ENCODE measurements around the gene CLPTM1. TPM values are rescaled to one million over a fixed set of nuclear protein-coding genes. Genes with fewer than 3 reads are reported as not detected.

The CLPTM1 gene, protein sequence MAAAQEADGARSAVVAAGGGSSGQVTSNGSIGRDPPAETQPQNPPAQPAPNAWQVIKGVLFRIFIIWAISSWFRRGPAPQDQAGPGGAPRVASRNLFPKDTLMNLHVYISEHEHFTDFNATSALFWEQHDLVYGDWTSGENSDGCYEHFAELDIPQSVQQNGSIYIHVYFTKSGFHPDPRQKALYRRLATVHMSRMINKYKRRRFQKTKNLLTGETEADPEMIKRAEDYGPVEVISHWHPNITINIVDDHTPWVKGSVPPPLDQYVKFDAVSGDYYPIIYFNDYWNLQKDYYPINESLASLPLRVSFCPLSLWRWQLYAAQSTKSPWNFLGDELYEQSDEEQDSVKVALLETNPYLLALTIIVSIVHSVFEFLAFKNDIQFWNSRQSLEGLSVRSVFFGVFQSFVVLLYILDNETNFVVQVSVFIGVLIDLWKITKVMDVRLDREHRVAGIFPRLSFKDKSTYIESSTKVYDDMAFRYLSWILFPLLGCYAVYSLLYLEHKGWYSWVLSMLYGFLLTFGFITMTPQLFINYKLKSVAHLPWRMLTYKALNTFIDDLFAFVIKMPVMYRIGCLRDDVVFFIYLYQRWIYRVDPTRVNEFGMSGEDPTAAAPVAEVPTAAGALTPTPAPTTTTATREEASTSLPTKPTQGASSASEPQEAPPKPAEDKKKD
- 94.4 and 100 TPM in 2 replicates for polyA plus RNA-seq (2013)

DNA sequence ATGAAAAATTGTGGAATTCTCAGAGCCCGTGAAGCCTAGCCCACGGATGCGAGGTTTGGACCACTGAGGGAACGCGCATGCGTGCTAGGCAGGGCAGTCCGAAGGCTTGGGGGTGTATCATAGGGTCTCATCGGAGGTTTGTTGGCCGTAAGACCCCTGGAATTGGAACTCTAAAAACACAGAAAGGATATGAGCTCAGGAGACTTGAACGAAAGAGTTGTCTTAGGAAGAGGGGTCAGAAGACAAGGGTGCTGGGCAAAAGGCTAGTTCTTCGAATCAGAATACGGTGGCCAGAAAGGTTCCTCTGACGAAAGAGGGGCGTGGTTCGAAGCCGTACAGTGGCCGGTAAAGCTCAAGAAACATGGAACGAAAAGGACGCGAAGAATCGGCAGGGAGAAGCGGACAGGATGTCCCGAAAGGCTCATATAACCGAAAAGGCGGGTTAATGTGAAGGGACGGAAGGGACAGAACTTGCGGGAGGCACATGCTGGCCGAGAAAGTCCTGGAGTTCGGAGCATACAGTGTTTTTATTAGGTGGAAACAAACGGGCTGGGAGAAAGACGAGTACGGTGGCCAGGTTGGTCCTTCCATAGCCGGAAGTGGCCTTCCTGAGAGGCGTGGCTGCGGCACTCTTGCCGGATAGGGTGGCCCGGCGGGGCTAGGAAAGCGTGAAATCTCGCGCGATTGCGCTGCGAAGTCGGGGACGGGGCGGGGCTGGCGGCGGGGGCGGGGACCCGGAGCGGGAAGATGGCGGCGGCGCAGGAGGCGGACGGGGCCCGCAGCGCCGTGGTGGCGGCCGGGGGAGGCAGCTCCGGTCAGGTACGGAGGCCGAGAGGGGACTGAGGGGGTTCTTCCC, at the start of gene CLPTM1:
TSS of gene CLPTM1 (plus strand) at position 732 of the 856 bp plus-strand sequence. CDS start at position 748, 16 bp downstream.
- H3K9me3 ChIP-seq (ENCODE audit: insufficient read depth, low read depth, low read length): no peaks in the 10 kb centered on the region
- peak within 1 kb of the TSS; percentile 93 for H4K91ac ChIP-seq (ENCODE audit: low read depth, low read length)
- peaks cover 16% of the 10 kb centered on the region for H3K79me2 ChIP-seq (ENCODE audit: control insufficient read depth, insufficient read depth, low read length, poor library complexity)
- H2AK5ac ChIP-seq (ENCODE audit: low read length): peak within 1 kb of the TSS; percentile 92
- peak within 1 kb of the TSS; percentile 92 for H2BK120ac ChIP-seq (ENCODE audit: insufficient read depth, low read length, poor library complexity)
- peak within 1 kb of the TSS; percentile 98 for H3K4ac ChIP-seq (ENCODE audit: low read depth, low read length)
- peak within 1 kb of the TSS; percentile 96 for H2BK5ac ChIP-seq (ENCODE audit: low read depth, low read length, poor library complexity)
- peak within 1 kb of the TSS; percentile 91 for H3K4me2 ChIP-seq (ENCODE audit: low read length)
- H3K18ac ChIP-seq (ENCODE audit: low read length): peak within 1 kb of the TSS; percentile 96
- H3K9ac ChIP-seq (ENCODE audit: low read length): peak within 1 kb of the TSS; percentile 99
- H3K14ac ChIP-seq (ENCODE audit: low read length): peak within 1 kb of the TSS; percentile 94
- peaks cover 2 to 6% of the 10 kb centered on the region in 2 experiments for H3K36me3 ChIP-seq (ENCODE audit: control insufficient read depth in 1 of 2, insufficient read depth in 2 of 2, low read length in 2 of 2)
- H3K4me1 ChIP-seq (ENCODE audit: control insufficient read depth in 1 of 2, insufficient read depth in 2 of 2, low read length in 2 of 2): peaks cover 8 to 14% of the 10 kb centered on the region in 2 experiments
- WGBS (ENCODE audit: extremely low coverage, insufficient coverage, insufficient read length): no CpG with 5 or more reads among the region's 65 CpGs
- DNase-seq: peak; percentile 96 to 98
- H4K12ac ChIP-seq (ENCODE audit: low read depth, low read length): peak within 1 kb of the TSS; percentile 98
- peak within 1 kb of the TSS; percentile 34 for H2BK12ac ChIP-seq (ENCODE audit: low read length)
- no peak within 1 kb of the TSS for H3K23ac ChIP-seq (ENCODE audit: low read length)
- peak within 1 kb of the TSS; percentile 99 for H3K4me3 ChIP-seq (ENCODE audit: low read depth, low read length)
- H4K8ac ChIP-seq (ENCODE audit: low read depth, low read length): peak within 1 kb of the TSS; percentile 96
- H2AFZ ChIP-seq (ENCODE audit: insufficient read depth, low read length, poor library complexity): peak within 1 kb of the TSS; percentile 78
- H3K79me1 ChIP-seq (ENCODE audit: low read length): peaks cover 11% of the 10 kb centered on the region
- no peaks in the 10 kb centered on the region for H3K27me3 ChIP-seq (ENCODE audit: insufficient read depth, low read length)
- H3K27ac ChIP-seq (ENCODE audit: low read depth, low read length): peak within 1 kb of the TSS; percentile 94

DNA sequence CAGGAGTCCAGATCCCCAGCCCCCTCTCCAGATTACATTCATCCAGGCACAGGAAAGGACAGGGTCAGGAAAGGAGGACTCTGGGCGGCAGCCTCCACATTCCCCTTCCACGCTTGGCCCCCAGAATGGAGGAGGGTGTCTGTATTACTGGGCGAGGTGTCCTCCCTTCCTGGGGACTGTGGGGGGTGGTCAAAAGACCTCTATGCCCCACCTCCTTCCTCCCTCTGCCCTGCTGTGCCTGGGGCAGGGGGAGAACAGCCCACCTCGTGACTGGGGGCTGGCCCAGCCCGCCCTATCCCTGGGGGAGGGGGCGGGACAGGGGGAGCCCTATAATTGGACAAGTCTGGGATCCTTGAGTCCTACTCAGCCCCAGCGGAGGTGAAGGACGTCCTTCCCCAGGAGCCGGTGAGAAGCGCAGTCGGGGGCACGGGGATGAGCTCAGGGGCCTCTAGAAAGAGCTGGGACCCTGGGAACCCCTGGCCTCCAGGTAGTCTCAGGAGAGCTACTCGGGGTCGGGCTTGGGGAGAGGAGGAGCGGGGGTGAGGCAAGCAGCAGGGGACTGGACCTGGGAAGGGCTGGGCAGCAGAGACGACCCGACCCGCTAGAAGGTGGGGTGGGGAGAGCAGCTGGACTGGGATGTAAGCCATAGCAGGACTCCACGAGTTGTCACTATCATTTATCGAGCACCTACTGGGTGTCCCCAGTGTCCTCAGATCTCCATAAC, 49.6 kb upstream of the CLPTM1 start, which contains the start of gene APOE:
TSS of gene APOE (plus strand) at position 360 of the 724 bp plus-strand sequence. CDS start 829 bp downstream, outside the sequence.
- H3K9ac ChIP-seq (ENCODE audit: low read length): peak within 1 kb of the TSS; percentile 88
- peaks cover 47 to 48% of the 10 kb centered on the region in 2 experiments for H3K36me3 ChIP-seq (ENCODE audit: control insufficient read depth in 1 of 2, insufficient read depth in 2 of 2, low read length in 2 of 2)
- peak within 1 kb of the TSS; percentile 65 for H3K27ac ChIP-seq (ENCODE audit: low read depth, low read length)
- peaks cover 3 to 6% of the 10 kb centered on the region in 2 experiments for H3K4me1 ChIP-seq (ENCODE audit: control insufficient read depth in 1 of 2, insufficient read depth in 2 of 2, low read length in 2 of 2)
- no peak within 1 kb of the TSS for H3K23ac ChIP-seq (ENCODE audit: low read length)
- H3K9me3 ChIP-seq (ENCODE audit: insufficient read depth, low read depth, low read length): peaks cover 1% of the 10 kb centered on the region
- H2BK120ac ChIP-seq (ENCODE audit: insufficient read depth, low read length, poor library complexity): peak within 1 kb of the TSS; percentile 64
- H4K8ac ChIP-seq (ENCODE audit: low read depth, low read length): peak within 1 kb of the TSS; percentile 81
- WGBS (ENCODE audit: extremely low coverage, insufficient coverage, insufficient read length): no CpG with 5 or more reads among the region's 20 CpGs
- peak within 1 kb of the TSS; percentile 86 for H2AFZ ChIP-seq (ENCODE audit: insufficient read depth, low read length, poor library complexity)
- H3K79me2 ChIP-seq (ENCODE audit: control insufficient read depth, insufficient read depth, low read length, poor library complexity): peaks cover 4% of the 10 kb centered on the region
- no peaks in the 10 kb centered on the region for H3K27me3 ChIP-seq (ENCODE audit: insufficient read depth, low read length)
- peak within 1 kb of the TSS; percentile 93 for H3K4ac ChIP-seq (ENCODE audit: low read depth, low read length)
- H3K14ac ChIP-seq (ENCODE audit: low read length): peak within 1 kb of the TSS; percentile 79
- H3K4me2 ChIP-seq (ENCODE audit: low read length): peak within 1 kb of the TSS; percentile 66
- peaks cover 10% of the 10 kb centered on the region for H3K79me1 ChIP-seq (ENCODE audit: low read length)
- peak within 1 kb of the TSS; percentile 42 for H2BK12ac ChIP-seq (ENCODE audit: low read length)
- peak within 1 kb of the TSS; percentile 86 for H3K18ac ChIP-seq (ENCODE audit: low read length)
- H2BK5ac ChIP-seq (ENCODE audit: low read depth, low read length, poor library complexity): peak within 1 kb of the TSS; percentile 65
- H4K12ac ChIP-seq (ENCODE audit: low read depth, low read length): peak within 1 kb of the TSS; percentile 68
- peak within 1 kb of the TSS; percentile 78 for H4K91ac ChIP-seq (ENCODE audit: low read depth, low read length)
- H3K4me3 ChIP-seq (ENCODE audit: low read depth, low read length): peak within 1 kb of the TSS; percentile 82
- no peak for DNase-seq
- H2AK5ac ChIP-seq (ENCODE audit: low read length): peak within 1 kb of the TSS; percentile 73

DNA sequence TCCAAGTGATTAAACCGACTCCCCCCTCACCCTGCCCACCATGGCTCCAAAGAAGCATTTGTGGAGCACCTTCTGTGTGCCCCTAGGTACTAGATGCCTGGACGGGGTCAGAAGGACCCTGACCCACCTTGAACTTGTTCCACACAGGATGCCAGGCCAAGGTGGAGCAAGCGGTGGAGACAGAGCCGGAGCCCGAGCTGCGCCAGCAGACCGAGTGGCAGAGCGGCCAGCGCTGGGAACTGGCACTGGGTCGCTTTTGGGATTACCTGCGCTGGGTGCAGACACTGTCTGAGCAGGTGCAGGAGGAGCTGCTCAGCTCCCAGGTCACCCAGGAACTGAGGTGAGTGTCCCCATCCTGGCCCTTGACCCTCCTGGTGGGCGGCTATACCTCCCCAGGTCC, 47.6 kb upstream of the CLPTM1 start:
- no peak overlapping the region for H2BK120ac ChIP-seq (ENCODE audit: insufficient read depth, low read length, poor library complexity)
- no peaks in the 10 kb centered on the region for H3K9me3 ChIP-seq (ENCODE audit: insufficient read depth, low read depth, low read length)
- no peak overlapping the region for H3K4me2 ChIP-seq (ENCODE audit: low read length)
- no peak overlapping the region for H4K91ac ChIP-seq (ENCODE audit: low read depth, low read length)
- no peak for DNase-seq
- H3K18ac ChIP-seq (ENCODE audit: low read length): peak overlapping the region; percentile 36
- no peak overlapping the region for H3K23ac ChIP-seq (ENCODE audit: low read length)
- H3K27me3 ChIP-seq (ENCODE audit: insufficient read depth, low read length): no peaks in the 10 kb centered on the region
- H2BK5ac ChIP-seq (ENCODE audit: low read depth, low read length, poor library complexity): no peak overlapping the region
- WGBS (ENCODE audit: extremely low coverage, insufficient coverage, insufficient read length): no CpG with 5 or more reads among the region's 12 CpGs
- no peak overlapping the region for H3K9ac ChIP-seq (ENCODE audit: low read length)
- H3K4me1 ChIP-seq (ENCODE audit: control insufficient read depth in 1 of 2, insufficient read depth in 2 of 2, low read length in 2 of 2): peaks cover 8 to 12% of the 10 kb centered on the region in 2 experiments
- H3K27ac ChIP-seq (ENCODE audit: low read depth, low read length): no peak overlapping the region
- no peak overlapping the region for H2AFZ ChIP-seq (ENCODE audit: insufficient read depth, low read length, poor library complexity)
- H4K12ac ChIP-seq (ENCODE audit: low read depth, low read length): no peak overlapping the region
- peaks cover 10% of the 10 kb centered on the region for H3K79me1 ChIP-seq (ENCODE audit: low read length)
- no peak overlapping the region for H3K4me3 ChIP-seq (ENCODE audit: low read depth, low read length)
- H4K8ac ChIP-seq (ENCODE audit: low read depth, low read length): no peak overlapping the region
- H2AK5ac ChIP-seq (ENCODE audit: low read length): no peak overlapping the region
- peaks cover 4% of the 10 kb centered on the region for H3K79me2 ChIP-seq (ENCODE audit: control insufficient read depth, insufficient read depth, low read length, poor library complexity)
- H3K4ac ChIP-seq (ENCODE audit: low read depth, low read length): no peak overlapping the region
- no peak overlapping the region for H3K14ac ChIP-seq (ENCODE audit: low read length)
- peaks cover 28 to 32% of the 10 kb centered on the region in 2 experiments for H3K36me3 ChIP-seq (ENCODE audit: control insufficient read depth in 1 of 2, insufficient read depth in 2 of 2, low read length in 2 of 2)
- no peak overlapping the region for H2BK12ac ChIP-seq (ENCODE audit: low read length)
